Measurements from ENCODE around the gene TRIP4. TPM values are rescaled to one million over a fixed set of nuclear protein-coding genes. Genes with fewer than 3 reads are reported as not detected.

The TRIP4 gene
- total RNA-seq, 1 donor from 2014 or later, result 10.7 TPM

GRCh38 chr15:64447536-64448315 is 60.1 kb downstream of the TRIP4 start:
- no peak for DNase-seq

- peak; percentile 35 for DNase-seq
Measured at GRCh38 chr15:64452988-64453688, 65.5 kb downstream of the TRIP4 start.

GRCh38 chr15:64453689-64454037 is 66.0 kb downstream of the TRIP4 start:
- DNase-seq, result no peak

- DNase-seq, result no peak
Measured at GRCh38 chr15:64454282-64454681, 66.6 kb downstream of the TRIP4 start.

DNA sequence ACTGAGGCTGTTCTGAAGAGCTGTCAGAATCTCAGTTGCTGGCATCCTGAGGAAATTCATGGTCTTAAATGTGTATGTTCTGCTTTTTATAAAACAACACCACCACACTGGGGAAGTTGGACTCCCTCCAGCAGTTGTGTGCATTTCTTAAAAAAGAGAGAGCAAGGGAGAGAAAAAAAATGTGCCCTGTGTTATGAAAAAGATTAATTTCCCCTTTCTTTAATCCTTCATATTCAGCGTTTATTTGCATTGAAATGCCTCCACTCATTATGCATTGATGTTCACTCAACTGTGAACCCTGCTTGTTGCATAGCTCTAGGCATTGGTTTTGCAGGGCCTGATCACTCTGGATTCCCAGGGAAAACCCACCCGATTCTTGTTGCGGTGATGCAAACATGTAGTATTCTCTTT is 68.3 kb downstream of the TRIP4 start:
- no peak for DNase-seq

- DNase-seq, result no peak
Measured at GRCh38 chr15:64456634-64457108, 69.0 kb downstream of the TRIP4 start.

DNA sequence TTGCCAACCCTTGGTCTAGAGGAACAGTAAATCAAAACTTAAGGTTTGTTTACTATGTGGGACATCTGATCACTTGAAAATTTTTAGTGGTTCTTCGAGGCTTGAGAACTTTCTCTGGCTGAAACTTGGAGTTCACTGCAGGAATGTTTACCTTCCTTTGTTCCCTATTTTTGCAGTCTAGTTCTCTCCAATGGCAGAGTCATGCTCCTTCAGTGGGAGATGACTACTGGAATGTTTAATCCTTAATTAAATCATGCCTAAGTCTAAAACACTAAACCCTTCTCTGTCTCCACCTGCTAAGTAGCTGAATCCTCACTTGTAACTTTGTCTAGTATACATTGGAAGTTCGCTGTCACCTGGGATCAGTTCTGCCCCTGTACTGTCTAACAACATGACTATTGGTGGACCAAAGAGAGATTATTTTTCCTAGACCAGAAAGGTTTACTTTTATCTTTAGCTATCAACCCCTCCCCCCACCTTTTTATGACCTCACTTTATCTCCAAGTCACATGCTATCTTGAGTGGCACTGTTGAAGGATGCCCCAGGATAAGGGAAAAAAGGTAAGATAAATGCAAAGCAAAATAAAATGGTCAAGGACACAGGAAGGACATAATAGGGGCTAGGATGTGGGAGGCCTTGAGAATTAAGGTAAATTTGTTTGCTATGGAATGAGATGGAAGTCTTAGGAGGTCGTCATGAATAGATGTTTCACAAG is 71.6 kb downstream of the TRIP4 start:
- DNase-seq, result peak; percentile 18

GRCh38 chr15:64460206-64460723 is 72.6 kb downstream of the TRIP4 start, which contains the start of gene ZNF609:
Gene ZNF609, plus strand, starts transcription at chr15:64460578. Its CDS starts 38,842 bp downstream, at chr15:64499420.
- peak; percentile 96 for DNase-seq

DNA sequence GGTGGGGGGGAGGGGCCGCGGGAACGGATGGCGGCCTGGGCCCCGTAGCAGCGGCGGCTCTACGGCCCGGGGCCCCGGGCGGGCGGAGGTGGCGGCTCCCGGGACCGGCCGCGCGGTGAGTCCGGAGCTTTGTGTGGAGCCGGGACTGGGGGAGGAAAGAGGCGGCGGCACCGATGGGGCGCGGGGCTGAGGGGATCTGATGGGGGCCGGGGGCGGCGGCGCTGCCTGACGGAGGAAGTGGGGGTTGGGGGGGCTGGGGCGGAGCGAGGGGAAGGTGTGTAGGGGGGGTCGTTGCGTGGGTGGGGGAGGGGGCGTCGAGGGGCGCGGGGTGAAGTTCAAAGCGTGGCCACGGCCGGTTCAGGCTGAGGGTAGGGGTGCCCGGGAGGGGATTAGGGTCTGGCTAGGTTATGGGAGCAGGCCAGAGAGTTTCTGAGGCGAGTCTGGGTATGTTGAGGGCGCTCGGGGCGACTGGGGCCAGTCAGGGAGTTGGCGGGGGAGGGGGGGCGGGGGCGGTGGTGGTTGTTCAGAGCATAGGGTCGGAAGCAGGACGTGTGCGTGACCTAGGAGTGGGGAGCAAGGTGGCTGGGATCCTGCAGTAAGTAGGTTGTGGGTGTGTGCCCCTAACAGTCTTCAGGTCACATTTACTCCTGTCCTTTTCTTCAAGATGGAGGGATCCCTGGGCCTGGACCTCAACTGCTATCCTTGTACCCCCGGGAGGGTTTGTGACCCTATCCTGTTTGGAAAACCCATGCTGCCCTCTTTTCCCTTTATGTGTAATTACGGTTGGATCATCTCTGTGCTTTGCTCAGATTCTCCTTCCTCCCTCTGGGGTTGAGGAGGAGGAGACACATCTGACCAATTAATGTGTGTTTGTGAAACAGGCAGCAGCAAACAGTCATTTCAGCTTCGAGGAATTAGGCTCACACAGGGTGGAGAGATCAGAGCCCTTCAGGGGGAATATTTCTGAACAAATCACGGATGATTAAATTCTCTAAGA is 73.4 kb downstream of the TRIP4 start:
- peak; percentile 75 for DNase-seq

DNA sequence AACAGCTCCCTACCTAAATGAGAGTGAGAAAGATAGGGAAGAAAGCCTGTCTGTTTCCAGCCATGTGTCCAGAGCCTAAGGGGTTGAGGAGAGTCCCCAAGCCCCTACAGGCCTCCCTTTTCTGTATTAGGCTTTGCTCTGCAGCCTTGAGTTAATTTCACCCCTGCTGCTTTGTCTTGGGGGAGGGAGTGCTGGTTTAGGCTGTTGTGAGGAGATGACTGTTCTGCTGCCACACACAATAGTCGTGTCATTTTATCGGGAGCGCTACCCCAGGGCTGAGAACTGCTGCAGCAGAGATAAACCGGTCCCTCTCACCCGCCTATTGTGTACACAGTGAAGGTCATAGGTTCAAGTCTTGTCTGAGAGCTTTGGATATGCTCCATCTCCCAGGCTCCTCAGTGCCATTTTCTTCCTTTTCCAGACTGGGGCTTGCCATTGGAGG is 74.1 kb downstream of the TRIP4 start:
- DNase-seq, result peak; percentile 51

DNA sequence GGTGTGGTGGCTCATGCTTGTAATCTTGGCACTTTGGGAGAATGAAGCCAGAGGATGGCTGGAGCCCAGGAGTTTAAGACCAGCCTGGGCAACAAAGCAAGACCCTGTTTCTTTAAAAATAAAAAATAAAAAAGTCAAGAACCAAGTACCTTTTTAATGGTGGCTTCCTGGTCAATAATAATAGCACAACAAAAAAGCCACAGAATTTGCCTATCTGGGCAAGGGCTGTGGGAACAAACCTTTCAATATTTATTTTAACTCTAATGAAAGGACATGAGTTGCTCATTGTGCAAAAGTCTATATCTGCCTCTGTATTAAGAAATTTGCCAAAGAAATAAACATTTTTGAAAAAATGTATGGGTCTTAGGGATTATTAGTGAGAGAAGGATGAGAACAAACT is 74.9 kb downstream of the TRIP4 start:
- DNase-seq, result no peak

DNA sequence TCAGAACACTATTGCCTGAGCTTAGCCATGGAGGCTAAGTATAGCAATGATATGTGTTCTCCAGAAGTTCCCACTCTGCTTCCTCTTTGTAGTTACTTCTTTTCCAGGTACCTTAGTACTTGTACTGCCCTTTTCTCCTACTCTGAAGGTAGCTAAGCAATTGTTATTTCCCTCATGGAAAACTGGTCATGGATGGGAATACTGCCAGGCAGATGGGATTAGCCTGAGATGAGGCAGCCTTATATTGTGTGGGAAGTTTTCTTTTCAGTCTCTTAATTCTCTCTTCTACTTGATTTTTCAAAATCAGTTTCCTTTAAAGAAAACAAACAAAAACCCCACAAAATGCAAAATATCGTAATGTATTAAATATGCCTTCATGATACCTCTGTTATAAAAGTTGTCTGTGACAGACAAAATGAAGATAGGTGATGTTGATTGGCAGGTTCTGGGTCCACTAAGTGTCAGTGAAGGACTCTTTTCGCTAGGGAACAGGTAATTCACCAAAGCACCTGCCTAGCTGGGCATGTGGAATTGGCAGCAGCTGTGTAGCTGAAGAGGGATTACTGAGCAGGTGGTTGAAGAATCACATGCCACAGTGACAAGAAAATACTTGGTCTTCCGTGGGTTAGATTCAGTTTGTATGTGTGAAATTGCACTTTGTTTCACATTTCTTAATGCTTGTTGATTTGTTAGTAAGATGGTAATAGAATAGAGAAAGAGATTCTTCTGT is 76.8 kb downstream of the TRIP4 start:
- peak; percentile 64 for DNase-seq

DNA sequence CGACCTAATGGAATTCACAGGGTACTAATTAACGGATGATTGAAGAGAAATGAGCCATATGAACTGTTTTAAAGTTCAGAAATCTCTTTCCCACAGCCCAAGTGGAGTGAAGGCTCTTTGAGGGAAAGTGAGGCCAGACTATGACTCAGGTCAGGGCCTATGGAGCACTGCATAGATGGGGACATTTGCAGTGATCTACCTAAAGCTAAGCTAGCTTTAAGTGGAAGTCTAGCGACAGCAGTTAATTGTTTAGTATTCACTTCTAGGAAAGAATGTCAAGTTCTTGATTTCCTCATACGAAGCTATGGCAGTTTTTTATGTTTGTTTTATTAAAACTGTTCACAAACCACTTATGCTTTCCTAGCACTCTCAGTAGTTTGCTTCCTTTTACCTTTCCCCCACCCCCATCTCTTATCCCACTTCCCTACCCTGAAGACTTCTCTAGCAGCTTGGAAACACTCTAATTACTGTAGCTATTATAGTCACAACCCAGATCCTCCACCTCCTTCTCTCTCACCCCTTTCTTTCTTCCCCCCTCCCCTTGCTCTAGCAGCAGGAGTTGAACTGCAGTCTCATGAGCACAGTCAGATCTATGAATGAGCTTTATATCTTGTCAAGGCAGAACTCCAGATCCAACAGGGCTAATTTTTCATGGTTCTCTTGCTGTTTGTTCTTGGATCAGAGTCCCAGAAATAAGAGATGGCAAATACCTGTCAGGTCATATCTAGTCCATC is 78.9 kb downstream of the TRIP4 start:
- DNase-seq, result no peak

- DNase-seq, result no peak
Measured at GRCh38 chr15:64472161-64472560, 84.5 kb downstream of the TRIP4 start.

GRCh38 chr15:64474846-64475245 is 87.2 kb downstream of the TRIP4 start:
- DNase-seq, result no peak

DNA sequence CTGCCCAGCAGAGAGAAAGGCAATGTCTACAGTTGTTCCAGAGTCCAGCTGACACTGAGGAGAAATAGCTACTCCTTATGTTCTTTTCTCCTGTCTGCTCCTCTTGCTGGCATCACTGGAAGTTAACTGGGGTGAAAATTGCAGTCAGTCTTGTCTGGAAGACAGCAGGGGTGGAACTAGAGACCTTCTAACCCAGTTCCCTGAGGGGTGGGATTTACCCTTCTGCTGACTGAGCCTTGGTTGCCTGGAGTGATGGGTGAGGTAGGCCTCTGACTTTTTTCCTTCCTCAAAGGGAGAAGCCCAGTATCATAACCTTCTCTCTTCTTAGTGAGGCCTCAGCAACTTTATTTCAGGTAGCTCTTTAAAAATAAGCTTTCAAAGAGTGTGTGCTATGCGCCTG is 88.9 kb downstream of the TRIP4 start:
- DNase-seq, result no peak

DNA sequence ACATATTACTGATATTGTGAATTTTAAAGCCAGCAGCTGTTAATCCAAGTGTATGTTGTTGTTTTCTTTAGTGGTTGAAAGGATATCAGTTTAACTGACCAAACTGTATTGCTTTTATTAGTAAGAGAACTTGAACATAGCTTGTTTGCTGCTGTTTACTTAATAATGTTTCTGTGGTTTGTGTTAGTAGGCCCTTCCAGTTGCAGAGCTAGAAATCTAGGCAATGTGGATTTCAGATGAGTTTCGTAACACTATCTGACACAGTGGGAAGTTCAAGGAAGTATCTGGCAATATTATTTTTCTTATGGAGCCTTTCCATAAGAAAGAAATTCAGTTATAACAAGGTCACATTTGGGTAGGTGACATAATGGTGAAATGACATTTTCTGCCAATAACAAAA is 91.2 kb downstream of the TRIP4 start:
- DNase-seq, result no peak

GRCh38 chr15:64480891-64481290 is 93.3 kb downstream of the TRIP4 start:
- DNase-seq, result no peak

DNA sequence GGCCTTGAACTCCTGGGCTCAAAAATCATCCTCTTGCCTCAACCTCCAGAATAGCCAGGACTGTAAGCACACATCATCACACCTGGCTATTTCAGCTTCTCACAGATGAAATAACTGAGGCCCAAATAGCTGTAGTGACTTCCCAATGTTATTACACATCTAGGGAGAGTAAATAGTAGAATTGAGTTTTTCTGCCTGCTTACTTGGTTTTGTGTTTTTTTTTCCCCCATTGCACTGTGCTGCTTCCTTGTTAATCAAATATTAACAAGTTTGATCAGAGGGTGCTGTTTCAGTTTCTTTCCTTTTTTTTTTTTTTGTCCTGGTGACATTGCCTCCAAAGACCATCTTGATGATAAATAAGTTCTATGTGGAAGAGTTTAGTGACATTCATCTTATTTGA is 96.1 kb downstream of the TRIP4 start:
- no peak for DNase-seq

DNA sequence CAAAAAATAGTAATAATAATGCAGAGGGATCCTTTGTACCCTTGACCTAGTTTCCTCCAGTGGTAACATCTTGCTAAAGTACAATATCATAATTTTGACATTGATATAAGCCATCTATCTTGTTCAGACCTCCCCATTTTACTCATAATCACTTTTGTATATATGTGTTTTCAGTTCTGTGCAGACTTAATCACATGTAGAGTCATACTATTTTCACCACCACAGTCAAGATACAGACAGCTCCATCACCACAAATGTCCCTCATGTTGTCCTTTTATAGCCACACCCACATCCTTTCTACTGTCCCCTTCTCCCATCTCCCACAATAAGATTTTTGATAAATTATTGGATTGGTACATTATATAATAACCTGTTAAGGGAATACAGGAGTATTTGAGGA is 98.2 kb downstream of the TRIP4 start:
- no peak for DNase-seq
